HCT116 (cell line): ENCODE results near the gene MYCN. TPM values are rescaled to one million over a fixed set of nuclear protein-coding genes. Genes with fewer than 3 reads are reported as not detected.

Experiments
- ATAC-seq: fragments of 200-7000 bp; cut with Tn5 transposase; 2 replicates; pipeline ENCODE4 v1.9.1; 2020; ENCODE audit warnings: mild to moderate bottlenecking, moderate library complexity
- BruUV-seq: library from RNA; stranded (reverse); fragments of 400-500 nt; replicated peaks from 2 replicates; lab custom pipeline; 2021; lab: Mats Ljungman, UMichigan
- CTCF ChIA-PET: fragments of 300-600 bp; sonication (Branson Sonifier 250); formaldehyde crosslinking; loops from one replicate; lab custom pipeline; 2021; ENCODE audit warnings: antibody characterized with exemption; lab: Charles Lee
- POLR2A ChIA-PET: fragments of 300-600, 350-600 bp; sonication (Branson Sonifier 250); formaldehyde crosslinking; loops from one replicate; lab custom pipeline; 2021; ENCODE audit warnings: antibody characterized with exemption; lab: Charles Lee
- RAD21 ChIA-PET, 2 experiments: fragments of 300-600 bp; sonication (Branson Sonifier 250); formaldehyde crosslinking; loops; one replicate each; lab custom pipeline; 2023; ENCODE audit warnings: low total read pairs in 2 of 2; ENCODE audit not compliant: uncharacterized antibody in 2 of 2, unreplicated experiment in 2 of 2, low non-redundant PET in 1 of 2; lab: Charles Lee
- DNase-seq: peaks from one replicate; pipeline ENCODE4 v3.0.0-alpha.2; 2010; ENCODE audit warnings: low read depth, low spot score
- H2AFZ ChIP-seq: fragments of 200-600 bp; shearing (Covaris generic), sonication (generic); 2 replicates; pipeline ENCODE4 v1.6.1; 2017; ENCODE audit warnings: low read depth, mixed run types, mixed read lengths, antibody characterized with exemption, low read length; ENCODE audit not compliant: poor library complexity, severe bottlenecking
- H3K27ac ChIP-seq: 2 replicates; pipeline ENCODE4 v1.5.1; 2012; ENCODE audit warnings: low read depth, low read length
- H3K27me3 ChIP-seq: fragments of 200-600 bp; sonication (generic); 2 replicates; pipeline ENCODE4 v1.6.1; 2016; ENCODE audit warnings: mixed run types, low read length, mixed read lengths; ENCODE audit not compliant: insufficient read depth
- H3K36me3 ChIP-seq, 2 experiments: fragments of 200-500 bp in 1 of 2; fragments of 200-600 bp in 1 of 2; sonication (Bioruptor generic) in 1 of 2; sonication (generic) in 1 of 2; 2 replicates each; pipeline versions ENCODE4 v1.5.1 to v1.6.1; 2014 to 2016; ENCODE audit warnings: low read length in 2 of 2, inconsistent platforms in 1 of 2, mixed read lengths in 1 of 2, mixed run types in 1 of 2; ENCODE audit not compliant: insufficient read depth in 2 of 2, control insufficient read depth in 1 of 2
- H3K4me1 ChIP-seq, 2 experiments: fragments of 200-600 bp in 1 of 2; sonication (generic) in 1 of 2; 2 replicates each; pipeline versions ENCODE4 v1.5.1 to v1.6.1; 2012 to 2017; ENCODE audit warnings: low read length in 2 of 2, inconsistent platforms in 1 of 2, mild to moderate bottlenecking in 1 of 2, mixed read lengths in 1 of 2, mixed run types in 1 of 2, moderate library complexity in 1 of 2; ENCODE audit not compliant: insufficient read depth in 2 of 2, control insufficient read depth in 1 of 2
- H3K4me2 ChIP-seq: fragments of 200-600 bp; sonication (generic); 2 replicates; pipeline ENCODE4 v1.6.1; 2017; ENCODE audit warnings: mixed run types, low read length, mixed read lengths
- H3K4me3 ChIP-seq, 2 experiments: fragments of 200-600 bp in 1 of 2; sonication (generic) in 1 of 2; replicated peaks in 1 of 2; 2 replicates each; pipeline ENCODE4 v1.5.1; 2011 to 2016; ENCODE audit warnings: low read length in 2 of 2, control low read depth in 1 of 2, low read depth in 1 of 2, mild to moderate bottlenecking in 1 of 2, mixed read lengths in 1 of 2, mixed run types in 1 of 2
- H3K79me2 ChIP-seq: fragments of 200-600 bp; sonication (generic); 2 replicates; pipeline ENCODE4 v1.6.1; 2017; ENCODE audit warnings: mild to moderate bottlenecking, mixed run types, low read length, moderate library complexity, mixed read lengths; ENCODE audit not compliant: insufficient read depth
- H3K9ac ChIP-seq: fragments of 200-600 bp; sonication (generic); 2 replicates; pipeline ENCODE4 v1.6.1; 2016; ENCODE audit warnings: low read length, mixed read lengths
- H3K9me2 ChIP-seq: fragments of 200-600 bp; sonication (generic), shearing (Covaris generic); 2 replicates; pipeline ENCODE4 v1.6.1; 2017; ENCODE audit warnings: mixed run types, mild to moderate bottlenecking, moderate library complexity; ENCODE audit not compliant: insufficient read depth
- H3K9me3 ChIP-seq, 2 experiments: fragments of 200-500 bp in 1 of 2; fragments of 200-600 bp in 1 of 2; sonication (Bioruptor generic) in 1 of 2; sonication (generic) in 1 of 2; 2 replicates each; pipeline ENCODE4 v1.6.1; 2014 to 2017; ENCODE audit warnings: low read length in 2 of 2, mixed read lengths in 2 of 2, inconsistent platforms in 1 of 2, low read depth in 1 of 2, mild to moderate bottlenecking in 1 of 2, mixed run types in 1 of 2, moderate library complexity in 1 of 2; ENCODE audit not compliant: control insufficient read depth in 1 of 2, insufficient read depth in 1 of 2
- H4K20me1 ChIP-seq: fragments of 200-600 bp; sonication (generic), shearing (Covaris generic); 2 replicates; pipeline ENCODE4 v1.6.1; 2017; ENCODE audit warnings: mixed run types, mild to moderate bottlenecking, moderate library complexity; ENCODE audit not compliant: insufficient read depth
- ATF3 ChIP-seq: IDR thresholded peaks from 2 replicates; pipeline ENCODE4 v1.6.1; 2012
- CTCF ChIP-seq, 3 experiments: fragments of 200-600 bp in 1 of 3; sonication (generic) in 1 of 3; IDR thresholded peaks in 2 of 3; conservative IDR thresholded peaks in 1 of 3; 2 replicates each; pipeline ENCODE4 v1.5.1; 2012 to 2017; ENCODE audit warnings: low read depth in 2 of 3, low read length in 2 of 3, antibody characterized with exemption in 1 of 3, borderline replicate concordance in 1 of 3, control low read depth in 1 of 3, mild to moderate bottlenecking in 1 of 3, mixed read lengths in 1 of 3, mixed run types in 1 of 3, moderate library complexity in 1 of 3; ENCODE audit not compliant: insufficient read depth in 1 of 3
- EGR1 ChIP-seq: IDR thresholded peaks from 2 replicates; pipeline ENCODE4 v1.6.1; 2012; ENCODE audit warnings: low read depth
- ELF1 ChIP-seq: IDR thresholded peaks from 2 replicates; pipeline ENCODE4 v1.6.1; 2012; ENCODE audit warnings: low read depth, borderline replicate concordance
- EZH2 ChIP-seq: fragments of 200-600 bp; sonication (generic); IDR thresholded peaks from 2 replicates; pipeline ENCODE4 v1.6.1; 2017; ENCODE audit warnings: antibody characterized with exemption, mixed run types
- MAX ChIP-seq: IDR thresholded peaks from 2 replicates; pipeline ENCODE4 v1.6.1; 2012
- POLR2A ChIP-seq: IDR thresholded peaks from 2 replicates; pipeline ENCODE4 v1.7.0; 2011; ENCODE audit warnings: borderline replicate concordance; ENCODE audit not compliant: insufficient read depth, insufficient read length; ENCODE audit errors: extremely low read depth
- REST ChIP-seq: IDR thresholded peaks from 2 replicates; pipeline ENCODE4 v1.6.1; 2012; ENCODE audit warnings: low read depth
- SRF ChIP-seq: IDR thresholded peaks from 2 replicates; pipeline ENCODE4 v1.6.1; 2012; ENCODE audit warnings: low read depth
- intact Hi-C: fragments of 100-400 bp; cut with micrococcal nuclease; formaldehyde crosslinking; loops from 2 replicates; pipeline ENCODE4 v1.10.0; 2022
- total RNA-seq: library from RNA; stranded (reverse); gene quantifications from one replicate; pipeline ENCODE4 v1.2.1, GENCODE V29; 2021; ENCODE audit not compliant: unreplicated experiment

MYCN gene
- total RNA-seq, 1 experiment from 2014 or later = not detected

GRCh38 chr2:15936277-15937104 is 3.9 kb upstream of the MYCN start (continued):
- TF ChIP-seq REST (no peak), ATF3 (no peak), CTCF (IDR thresholded peaks at IDR 0.05 in 2 of 3, conservative IDR thresholded peaks at IDR 0.05 in 1 of 3; ENCODE audit: borderline replicate concordance in 1 of 3, insufficient read depth in 1 of 3, low read depth in 2 of 3, low read length in 2 of 3) (no peak)

- Histone ChIP-seq H3K9me3 (no peaks in the 10 kb centered on the region), H3K79me2 (no peaks in the 10 kb centered on the region), H3K9ac (no peak overlapping the region), H3K27ac (no peak overlapping the region), H3K4me1 (peaks cover 2 to 15% of the 10 kb centered on the region in 2 experiments; a peak in 3 of 4 replicates), H2AFZ (no peak overlapping the region), H3K4me2 (no peak overlapping the region), H4K20me1 (no peaks in the 10 kb centered on the region), H3K36me3 (no peaks in the 10 kb centered on the region), H3K27me3 (peaks cover 13% of the 10 kb centered on the region; the same call in 1 of the 2 replicates), H3K9me2 (no peaks in the 10 kb centered on the region), H3K4me3 (no peak overlapping the region)
- no TSS peak for BruUV-seq
- ChIA-PET RAD21 (no interaction called here), POLR2A (no interaction called here), CTCF (no interaction called here)
- ATAC-seq = no peak
- TF ChIP-seq ELF1 = no peak
- TF ChIP-seq EGR1 = no peak
- no peak for TF ChIP-seq MAX
- no peak for TF ChIP-seq SRF
- TF ChIP-seq POLR2A = no peak
- no peak for TF ChIP-seq EZH2
- no peak for DNase-seq
- intact Hi-C loops = loop anchor here (10.0 kb wide), 1 partner anchor 828 kb away; no protein-coding TSS in a partner anchor
These were observed 3.1 kb upstream of the MYCN start for GRCh38 chr2:15937105-15937881.
